Kidney glomerular epithelial cell (primary cell): ENCODE data around the gene FAM20B.
"Not testable (repeated sequence)": the region's sequence is repeated elsewhere in the genome, so short reads cannot be mapped to it uniquely, and the experiment has no call there.

ENCODE experiments used
- DNase-seq: peaks from one replicate; lab custom pipeline; 2025; lab: John Stamatoyannopoulos, UW

The FAM20B gene

GRCh38 chr1:179023946-179024650 lies 1.6 kb upstream of the FAM20B start:
- no peak for DNase-seq

- DNase-seq = peak; percentile 62
Observed at GRCh38 chr1:179025975-179026812, 500 bp downstream of the FAM20B start.

GRCh38 chr1:179026813-179027669 lies 1.3 kb downstream of the FAM20B start:
- no peak for DNase-seq

- no peak for DNase-seq
Observed at GRCh38 chr1:179029321-179029759, 3.6 kb downstream of the FAM20B start.

GRCh38 chr1:179030130-179030529 lies 4.4 kb downstream of the FAM20B start:
- no peak for DNase-seq

GRCh38 chr1:179030683-179031082 lies 5.0 kb downstream of the FAM20B start:
- no peak for DNase-seq

GRCh38 chr1:179031284-179031683 lies 5.6 kb downstream of the FAM20B start:
- DNase-seq = no peak

GRCh38 chr1:179031855-179032513 lies 6.3 kb downstream of the FAM20B start:
- no peak for DNase-seq

- DNase-seq = no peak
Observed at GRCh38 chr1:179034720-179035119, 9.0 kb downstream of the FAM20B start.

- DNase-seq = no peak
Observed at GRCh38 chr1:179036844-179037465, 11.3 kb downstream of the FAM20B start.

- DNase-seq = no peak
Observed at GRCh38 chr1:179038528-179039281, 13.0 kb downstream of the FAM20B start.

GRCh38 chr1:179039502-179040174 lies 13.9 kb downstream of the FAM20B start:
- DNase-seq = not testable (repeated sequence)

- DNase-seq = not testable (repeated sequence)
Observed at GRCh38 chr1:179040175-179040551, 14.5 kb downstream of the FAM20B start.

GRCh38 chr1:179042087-179042486 lies 16.4 kb downstream of the FAM20B start:
- DNase-seq = no peak

- DNase-seq = no peak
Observed at GRCh38 chr1:179042700-179043099, 17.0 kb downstream of the FAM20B start.

GRCh38 chr1:179043266-179043665 lies 17.6 kb downstream of the FAM20B start:
- DNase-seq = no peak

- DNase-seq = no peak
Observed at GRCh38 chr1:179043907-179044306, 18.2 kb downstream of the FAM20B start.

GRCh38 chr1:179046808-179047635 lies 21.3 kb downstream of the FAM20B start:
- DNase-seq = no peak

- no peak for DNase-seq
Observed at GRCh38 chr1:179047636-179047997, 21.9 kb downstream of the FAM20B start.
